ENCODE measurements around the gene C20orf96.
"Not testable (repeated sequence)": the region's sequence is repeated elsewhere in the genome, so short reads cannot be mapped to it uniquely, and the experiment has no call there.

Gene C20orf96

GRCh38 chr20:278181-278580 is 12.4 kb downstream of the C20orf96 start:
- DNase-seq = no peak

DNA sequence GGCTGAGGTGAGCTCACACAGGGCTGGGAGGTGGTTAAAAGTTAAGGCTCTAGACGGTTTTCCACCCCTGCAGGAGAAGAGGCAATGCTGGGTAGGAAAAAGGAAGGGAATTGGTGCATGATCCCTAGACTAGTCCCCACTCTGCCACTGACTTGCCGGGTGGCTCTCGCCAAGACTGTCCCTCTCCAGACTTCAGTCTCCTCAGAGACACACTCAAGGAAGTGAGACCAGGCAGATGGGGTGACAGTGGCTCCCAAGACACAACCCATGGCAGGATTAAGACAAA is 13.1 kb downstream of the C20orf96 start:
- no peak for DNase-seq

GRCh38 chr20:276620-277495 is 13.7 kb downstream of the C20orf96 start:
- DNase-seq = no peak

DNA sequence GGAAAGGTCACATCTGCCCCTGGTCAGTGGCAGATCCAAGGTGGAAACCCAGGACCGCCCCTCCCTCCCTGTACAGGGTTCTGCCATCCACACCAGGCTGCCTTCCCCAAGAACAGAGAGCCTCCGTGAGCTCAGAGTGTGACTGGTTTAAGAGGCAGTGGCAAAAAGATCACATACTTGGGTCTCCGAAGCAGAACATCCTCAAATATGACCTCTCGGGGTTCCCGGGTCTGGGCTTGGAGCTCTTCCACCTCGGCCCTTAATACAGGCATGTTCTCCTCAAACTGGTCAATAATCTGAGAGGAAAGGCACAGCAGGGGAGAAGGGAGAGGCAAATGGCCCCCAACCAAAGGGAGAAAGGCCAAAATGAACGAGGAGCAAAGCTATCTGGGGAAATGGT is 14.8 kb downstream of the C20orf96 start:
- no peak for DNase-seq

DNA sequence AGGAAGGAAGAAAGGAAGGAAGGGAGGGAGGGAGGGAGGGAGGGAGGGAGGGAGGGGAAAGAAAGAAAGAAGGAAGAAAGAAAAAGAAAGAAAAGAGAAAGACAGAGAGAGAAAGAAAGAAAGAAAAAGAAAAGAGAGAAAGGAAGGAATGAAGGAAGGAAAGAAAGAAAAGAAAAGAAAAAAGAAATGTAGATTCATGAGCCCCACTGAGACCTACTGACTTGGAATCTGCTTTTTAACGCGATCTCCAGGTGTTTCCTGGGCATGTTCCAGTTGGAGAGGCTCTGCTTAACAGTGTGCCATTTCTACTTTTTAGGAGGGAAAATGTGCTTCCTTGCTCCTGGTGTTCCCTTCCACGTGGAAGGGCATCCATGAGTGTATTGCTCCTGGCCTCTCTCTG is 16.7 kb downstream of the C20orf96 start:
- DNase-seq = no peak

GRCh38 chr20:272718-273117 is 17.8 kb downstream of the C20orf96 start:
- no peak for DNase-seq

DNA sequence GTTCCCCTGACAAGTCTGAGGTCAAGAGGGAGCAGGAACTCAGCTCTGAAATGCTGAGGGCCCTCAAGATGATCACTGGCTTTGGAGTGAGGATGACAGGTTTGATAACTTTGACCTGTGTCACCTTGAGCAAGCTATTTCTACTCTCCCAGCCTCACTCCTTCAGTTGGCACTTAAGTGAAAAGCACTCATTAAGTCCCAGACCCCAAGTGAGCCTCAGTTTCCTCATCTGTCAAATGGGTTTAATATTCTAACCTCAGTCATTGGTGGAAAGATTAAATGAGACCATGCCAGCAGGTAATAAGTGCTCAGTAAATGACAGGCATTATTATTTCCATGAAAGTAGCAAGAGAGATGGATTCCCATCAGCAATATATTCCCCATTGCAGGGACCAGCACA is 19.0 kb downstream of the C20orf96 start:
- DNase-seq = no peak

GRCh38 chr20:271069-271468 is 19.5 kb downstream of the C20orf96 start:
- no peak for DNase-seq

GRCh38 chr20:270517-270916 is 20.0 kb downstream of the C20orf96 start:
- DNase-seq = no peak

DNA sequence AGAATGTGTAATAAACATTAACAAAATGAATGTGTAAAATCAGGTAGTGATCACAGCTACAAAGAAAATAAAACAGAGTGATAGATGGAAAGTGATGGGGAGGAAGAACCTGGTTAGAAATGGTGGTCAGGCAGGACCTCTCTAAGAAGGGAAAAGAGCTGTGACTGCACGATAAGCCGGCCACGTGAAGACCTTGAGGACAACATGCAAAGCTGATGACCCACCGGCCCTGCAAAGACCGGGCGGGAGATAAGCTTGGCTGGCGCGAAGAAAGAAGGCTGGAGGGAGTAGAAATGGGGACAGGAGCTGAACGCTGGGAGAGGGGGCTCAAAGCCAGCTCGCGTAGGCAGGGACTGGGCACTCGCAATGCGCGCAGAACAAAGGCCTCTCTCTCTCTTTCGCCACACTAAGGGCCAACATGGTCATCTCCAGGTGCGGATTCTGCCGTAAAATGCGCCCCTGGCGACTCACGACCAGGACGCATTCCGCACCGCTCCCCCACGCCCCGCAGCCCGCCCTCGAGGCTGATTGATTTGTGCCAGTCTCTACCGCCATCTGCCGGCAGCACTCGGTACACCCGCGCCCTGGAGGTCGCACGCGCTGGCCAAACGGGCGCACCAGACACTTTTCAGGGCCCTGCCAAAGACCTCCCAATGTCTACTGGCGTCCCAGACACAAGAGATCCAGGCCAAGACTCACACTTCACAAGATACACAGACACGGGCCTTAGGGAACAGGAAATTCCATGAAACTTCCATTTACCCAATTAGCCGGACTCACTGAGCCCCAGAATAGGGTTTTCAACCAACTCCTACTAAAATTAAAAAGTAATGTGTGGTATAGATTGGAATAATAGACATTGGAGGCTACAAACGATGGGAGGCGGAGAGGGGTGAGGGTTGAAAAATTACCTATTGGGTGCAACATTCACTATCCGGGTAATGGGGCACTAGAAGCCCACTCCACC is 23.7 kb downstream of the C20orf96 start:
- peak; percentile 82 for DNase-seq

GRCh38 chr20:263701-264100 is 26.8 kb downstream of the C20orf96 start:
- no peak for DNase-seq

DNA sequence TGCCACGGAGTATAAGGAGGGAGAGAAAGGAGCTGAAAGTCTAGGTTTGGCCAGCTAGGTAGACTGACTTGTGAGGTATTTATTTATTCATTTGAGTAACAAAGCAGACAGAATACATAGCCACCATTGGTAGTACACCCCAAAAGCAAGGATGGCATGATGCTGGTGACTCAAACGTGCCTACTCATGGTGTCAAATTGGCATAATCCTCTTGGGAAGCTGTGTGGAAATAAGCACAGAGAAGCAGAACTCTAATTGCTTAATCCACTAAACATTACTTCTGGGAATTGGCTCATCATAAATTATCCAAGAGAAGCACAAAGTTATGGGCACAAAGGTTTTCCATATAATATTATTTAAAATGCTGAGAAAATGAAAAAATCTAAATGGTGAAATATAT is 30.6 kb downstream of the C20orf96 start:
- no peak for DNase-seq

DNA sequence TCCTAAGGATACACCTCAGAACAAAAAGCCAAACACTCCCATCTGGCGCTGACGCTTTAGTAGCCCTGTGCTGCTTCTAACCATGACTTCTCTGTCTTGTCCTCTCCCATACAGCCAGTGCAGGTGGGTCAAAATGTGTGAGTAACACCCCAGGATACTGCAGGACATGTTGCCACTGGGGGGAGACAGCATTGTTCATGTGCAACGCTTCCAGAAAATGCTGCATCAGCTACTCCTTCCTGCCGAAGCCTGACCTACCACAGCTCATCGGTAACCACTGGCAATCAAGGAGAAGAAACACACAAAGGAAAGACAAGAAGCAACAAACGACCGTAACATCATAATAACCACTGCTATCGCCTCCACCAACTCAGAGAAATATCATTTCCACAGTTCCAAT is 31.6 kb downstream of the C20orf96 start:
- DNase-seq = no peak

GRCh38 chr20:258269-258858 is 32.2 kb downstream of the C20orf96 start:
- no peak for DNase-seq

DNA sequence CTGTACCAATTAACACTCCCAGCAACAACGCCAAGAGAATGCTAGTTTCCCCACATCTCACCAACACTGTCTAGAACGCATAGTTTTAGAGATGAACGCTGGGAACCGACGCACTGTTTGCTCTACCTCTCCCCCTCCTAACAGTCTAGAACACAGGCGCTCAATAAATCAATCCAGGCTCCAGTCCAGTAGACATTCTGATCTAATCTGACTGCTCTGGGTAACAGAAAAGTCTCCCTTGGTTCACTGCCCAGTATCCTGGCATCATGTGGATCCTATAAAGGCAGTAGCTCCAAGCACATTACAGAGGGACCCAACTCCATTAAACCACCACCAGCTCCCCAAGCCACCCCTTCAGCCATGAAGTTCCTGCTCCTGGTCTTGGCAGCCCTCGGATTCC is 33.1 kb downstream of the C20orf96 start, which contains the start of gene DEFB132:
TSS of gene DEFB132 (plus strand) at position 306 of the 400 bp plus-strand sequence. CDS start at position 361, 55 bp downstream.
- no peak for DNase-seq

DNA sequence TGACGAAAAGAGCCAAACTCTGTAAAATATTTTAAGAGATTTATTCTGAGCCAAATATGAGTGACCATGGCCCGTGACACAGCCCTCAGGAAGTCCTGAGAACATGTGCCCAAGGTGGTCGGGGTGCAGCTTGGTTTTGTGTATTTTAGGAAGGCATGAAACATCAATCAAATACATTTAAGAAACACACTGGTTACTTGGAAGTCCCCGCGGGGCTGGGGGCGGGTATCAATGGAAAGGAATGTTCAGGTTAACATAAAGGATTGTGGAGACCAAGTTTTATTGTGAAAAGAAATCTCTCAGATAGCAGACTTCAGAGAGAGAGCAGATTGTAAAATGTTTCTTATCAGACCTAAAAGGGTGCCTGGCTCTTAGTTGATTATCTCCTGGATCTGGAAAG is 37.1 kb downstream of the C20orf96 start:
- not testable (repeated sequence) for DNase-seq

DNA sequence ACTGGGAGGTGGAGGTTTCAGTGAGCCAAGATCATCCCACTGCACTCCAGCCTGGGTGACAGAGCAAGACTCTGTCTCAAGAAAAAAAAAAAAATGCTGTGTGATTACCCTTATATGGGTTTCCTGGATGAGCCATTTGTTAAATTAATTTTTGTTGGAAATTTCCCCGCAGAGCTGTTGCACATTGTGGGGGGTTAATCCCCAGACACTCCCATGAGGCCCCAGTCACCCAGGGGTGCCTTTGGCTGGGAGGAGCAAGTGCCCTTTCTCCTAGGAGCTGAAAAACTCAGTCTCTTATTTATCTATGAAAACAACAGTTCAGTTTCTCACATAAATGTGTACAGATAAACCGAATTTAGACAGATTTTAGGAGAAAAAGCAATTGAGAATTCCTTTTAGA is 37.7 kb downstream of the C20orf96 start:
- no peak for DNase-seq

GRCh38 chr20:251354-251753 is 39.2 kb downstream of the C20orf96 start:
- DNase-seq = no peak

GRCh38 chr20:242905-243304 is 47.6 kb downstream of the C20orf96 start:
- no peak for DNase-seq

DNA sequence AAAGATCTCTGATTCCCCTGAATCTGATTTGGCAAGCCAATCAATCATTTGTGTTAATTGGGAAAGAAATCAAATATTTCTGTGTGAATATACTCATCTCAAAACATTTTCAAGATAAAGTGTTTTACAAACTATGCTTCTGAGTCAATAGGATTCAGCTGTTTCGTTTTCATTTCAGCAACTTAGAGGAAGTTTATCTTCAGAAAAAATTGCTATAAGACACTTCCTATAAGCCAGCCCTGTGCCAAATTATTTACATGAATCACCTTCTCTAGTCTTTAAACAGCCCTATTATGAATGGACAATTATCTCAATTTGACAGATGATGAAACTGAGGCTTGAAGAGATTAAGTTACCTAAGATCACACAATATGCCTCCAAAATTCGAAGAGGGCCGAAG is 52.6 kb downstream of the C20orf96 start:
- DNase-seq = no peak

DNA sequence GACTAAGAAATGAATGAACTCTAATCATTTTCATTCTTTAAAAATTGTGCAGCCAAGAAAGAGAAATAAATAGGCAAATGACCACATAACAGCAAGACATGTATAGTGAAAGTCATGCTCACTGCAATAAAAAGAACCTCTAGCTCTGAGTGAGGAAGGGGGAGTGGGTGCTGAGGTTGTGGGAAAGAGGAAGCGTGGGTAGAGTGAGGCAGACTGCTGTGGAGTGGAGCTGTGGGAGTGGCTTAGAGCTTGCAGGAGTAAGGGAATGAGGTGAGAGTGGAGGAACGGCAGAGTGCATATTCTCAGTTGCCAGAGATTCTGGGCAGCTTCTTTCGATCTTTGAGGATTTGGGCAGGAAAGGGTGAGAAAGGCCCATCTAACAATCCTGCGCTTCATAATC is 53.1 kb downstream of the C20orf96 start:
- no peak for DNase-seq

- DNase-seq = no peak
These were observed 54.7 kb downstream of the C20orf96 start for GRCh38 chr20:235891-236290.

GRCh38 chr20:227439-228105 is 63.0 kb downstream of the C20orf96 start:
- no peak for DNase-seq

All from stimulated activated naive CD4-positive, alpha-beta T cell treated with Interleukin-2 at 50 U/mL for 16 hours (primary cell).